IPS-20b (cell line): Measurements from ENCODE around the gene ERLEC1.

Experiments
- H3K27ac ChIP-seq: one replicate; pipeline ENCODE4 v1.5.1; 2013; ENCODE audit warnings: low read length
- H3K27me3 ChIP-seq: 2 replicates; pipeline ENCODE4 v1.6.1; 2013; ENCODE audit warnings: mild to moderate bottlenecking, low read length, inconsistent platforms; ENCODE audit not compliant: insufficient read depth
- H3K36me3 ChIP-seq: 2 replicates; pipeline ENCODE4 v1.6.1; 2013; ENCODE audit warnings: low read depth, mild to moderate bottlenecking, inconsistent platforms, low read length, moderate library complexity; ENCODE audit not compliant: insufficient read depth
- H3K4me1 ChIP-seq: 2 replicates; pipeline ENCODE4 v1.6.1; 2013; ENCODE audit warnings: mild to moderate bottlenecking, control low read depth, inconsistent platforms, low read length, moderate library complexity; ENCODE audit not compliant: insufficient read depth
- H3K4me3 ChIP-seq: 2 replicates; pipeline ENCODE4 v1.5.1; 2013; ENCODE audit warnings: mild to moderate bottlenecking, low read length, inconsistent platforms
- H3K9ac ChIP-seq: 2 replicates; pipeline ENCODE4 v1.6.1; 2013; ENCODE audit warnings: low read depth, mild to moderate bottlenecking, inconsistent platforms, low read length, moderate library complexity
- H3K9me3 ChIP-seq: 2 replicates; pipeline ENCODE4 v1.6.1; 2013; ENCODE audit warnings: mild to moderate bottlenecking, low read depth, low read length, inconsistent platforms; ENCODE audit not compliant: insufficient read depth

The ERLEC1 gene

DNA sequence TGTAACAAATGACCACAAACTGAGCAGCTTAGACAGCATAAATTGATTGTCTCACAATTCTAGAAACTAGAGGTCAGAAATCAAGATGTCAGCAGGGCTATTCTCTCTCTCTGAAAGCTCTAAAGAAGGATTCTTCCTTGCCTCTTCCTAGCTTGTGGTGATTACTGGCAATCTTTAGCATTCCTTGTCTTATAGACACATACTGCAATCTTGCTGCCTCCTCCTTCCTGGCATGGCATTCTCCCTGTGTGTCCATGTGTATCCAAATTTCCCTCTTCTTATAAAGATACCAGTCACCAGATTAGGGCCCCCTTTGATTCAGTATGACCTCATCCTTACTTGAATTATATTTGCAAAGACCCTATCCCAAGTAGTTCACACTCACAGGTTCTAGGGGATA, 2.4 kb upstream of the ERLEC1 start:
- Histone ChIP-seq H3K27ac (no peak overlapping the region), H3K4me1 (peaks cover 21% of the 10 kb centered on the region; the same call in 1 of the 2 replicates), H3K4me3 (peak overlapping the region; percentile 95; the same call in 1 of the 2 replicates), H3K27me3 (no peaks in the 10 kb centered on the region), H3K9ac (0 out of 2 replicates have a peak overlapping the region, but pooled peaks have one; percentile 96), H3K9me3 (no peaks in the 10 kb centered on the region), H3K36me3 (peaks cover 28% of the 10 kb centered on the region)

- H3K9ac ChIP-seq: peak overlapping the region; percentile 96; the same call in 1 of the 2 replicates
- H3K27me3 ChIP-seq: no peaks in the 10 kb centered on the region
- H3K9me3 ChIP-seq: no peaks in the 10 kb centered on the region
- H3K36me3 ChIP-seq: peaks cover 19% of the 10 kb centered on the region
- peak overlapping the region; percentile 95 for H3K4me3 ChIP-seq
- H3K27ac ChIP-seq: no peak overlapping the region
- peaks cover 21% of the 10 kb centered on the region; the same call in 1 of the 2 replicates for H3K4me1 ChIP-seq
Measured at GRCh38 chr2:53785366-53785765, 1.5 kb upstream of the ERLEC1 start.

DNA sequence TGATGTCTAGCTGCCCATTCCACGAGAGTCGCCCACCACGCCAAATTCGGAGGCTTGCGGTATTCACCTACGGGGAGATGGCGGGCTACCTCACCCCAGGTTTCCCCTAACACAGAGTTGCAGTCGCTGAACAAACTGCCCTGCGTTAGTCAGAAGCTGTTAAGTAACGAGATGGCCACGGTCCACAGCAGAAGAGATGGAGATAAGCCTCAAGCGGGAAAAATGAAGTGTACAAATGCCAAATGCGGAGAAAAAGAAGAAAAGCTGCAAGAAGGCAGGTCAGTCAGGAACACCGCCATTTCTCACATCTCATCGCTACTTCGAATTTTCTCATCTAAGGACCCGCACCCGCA, 516 bp upstream of the ERLEC1 start:
- H3K4me3 ChIP-seq: peak overlapping the region; percentile 95
- no peaks in the 10 kb centered on the region for H3K9me3 ChIP-seq
- no peaks in the 10 kb centered on the region for H3K27me3 ChIP-seq
- H3K4me1 ChIP-seq: peaks cover 21% of the 10 kb centered on the region; the same call in 1 of the 2 replicates
- peaks cover 10% of the 10 kb centered on the region; the same call in 1 of the 2 replicates for H3K36me3 ChIP-seq
- peak overlapping the region; percentile 96 for H3K9ac ChIP-seq
- peak overlapping the region; percentile 76 for H3K27ac ChIP-seq

- Histone ChIP-seq H3K36me3 (no peaks in the 10 kb centered on the region), H3K9ac (peak overlapping the region; percentile 84; the same call in 1 of the 2 replicates), H3K4me1 (peaks cover 14% of the 10 kb centered on the region; the same call in 1 of the 2 replicates), H3K4me3 (peak overlapping the region; percentile 95), H3K9me3 (no peaks in the 10 kb centered on the region), H3K27ac (no peak overlapping the region), H3K27me3 (no peaks in the 10 kb centered on the region)
Measured at GRCh38 chr2:53787614-53788289, 908 bp downstream of the ERLEC1 start.

DNA sequence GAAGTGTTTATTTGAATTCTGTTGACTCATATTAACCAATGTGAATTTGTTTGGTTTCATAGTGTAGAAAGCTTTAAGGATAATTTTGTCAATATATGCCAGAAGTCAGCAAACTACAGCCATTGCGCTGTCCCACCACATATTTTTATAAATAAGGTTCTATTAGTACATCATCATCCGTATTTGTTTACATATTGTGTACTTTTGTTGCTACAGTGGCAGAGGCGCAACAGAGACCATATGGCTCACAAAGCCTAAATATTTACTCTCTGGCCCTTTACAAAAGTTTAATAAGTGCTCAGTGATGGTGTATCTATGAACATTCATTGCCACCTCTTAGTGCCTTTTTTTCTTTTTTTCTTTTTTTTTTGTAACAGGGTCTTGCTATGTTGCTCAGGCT, 6.4 kb downstream of the ERLEC1 start:
- Histone ChIP-seq H3K9ac (no peak overlapping the region), H3K27me3 (no peaks in the 10 kb centered on the region), H3K36me3 (peaks cover 32% of the 10 kb centered on the region), H3K9me3 (no peaks in the 10 kb centered on the region), H3K4me3 (no peak overlapping the region), H3K27ac (no peak overlapping the region), H3K4me1 (no peaks in the 10 kb centered on the region)

DNA sequence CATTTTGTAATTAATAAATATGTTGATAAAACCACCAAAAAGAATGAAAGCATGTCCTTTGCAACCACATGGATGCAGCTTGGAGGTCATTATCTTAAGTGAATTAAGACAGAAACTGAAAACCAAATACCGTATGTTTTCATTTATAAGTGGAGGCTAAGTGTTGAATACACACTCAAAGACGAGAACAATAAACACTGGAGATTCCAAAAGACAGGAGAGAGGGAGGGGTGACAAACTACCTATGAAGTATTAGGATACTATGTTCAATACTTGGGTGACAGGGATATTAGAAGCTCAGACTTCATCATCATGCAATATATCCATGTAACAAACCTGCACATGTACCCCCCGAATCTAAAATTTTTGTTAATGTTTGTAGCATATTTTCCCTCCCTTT, 7.0 kb downstream of the ERLEC1 start:
- H3K27me3 ChIP-seq: no peaks in the 10 kb centered on the region

DNA sequence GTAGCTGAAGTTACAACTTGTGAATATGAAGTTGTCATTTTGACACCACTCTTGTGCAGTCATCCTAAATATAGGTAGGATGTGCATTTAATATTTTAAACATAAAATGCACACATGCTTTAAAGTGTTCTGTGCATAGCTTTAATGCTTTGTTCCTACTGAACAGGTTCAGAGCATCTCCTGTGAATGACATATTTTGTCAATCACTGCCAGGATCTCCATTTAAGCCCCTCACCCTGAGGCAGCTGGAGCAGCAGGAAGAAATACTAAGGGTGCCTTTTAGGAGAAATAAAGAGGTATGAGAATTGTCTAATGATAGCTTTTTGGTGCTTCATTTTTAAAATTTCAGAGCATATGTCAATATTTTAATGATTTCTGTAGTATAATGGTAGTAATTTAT, 14.7 kb downstream of the ERLEC1 start:
- no peak overlapping the region for H3K27ac ChIP-seq
- no peak overlapping the region for H3K4me3 ChIP-seq
- H3K27me3 ChIP-seq: no peaks in the 10 kb centered on the region
- peaks cover 63% of the 10 kb centered on the region for H3K36me3 ChIP-seq
- no peak overlapping the region for H3K9ac ChIP-seq
- no peaks in the 10 kb centered on the region for H3K4me1 ChIP-seq
- H3K9me3 ChIP-seq: no peaks in the 10 kb centered on the region

More for the DNA sequence above, 7.0 kb downstream of the ERLEC1 start:
- H3K9ac ChIP-seq: no peak overlapping the region
- H3K4me3 ChIP-seq: no peak overlapping the region
- H3K36me3 ChIP-seq: peaks cover 38% of the 10 kb centered on the region
- no peaks in the 10 kb centered on the region for H3K4me1 ChIP-seq
- H3K9me3 ChIP-seq: no peaks in the 10 kb centered on the region
- H3K27ac ChIP-seq: no peak overlapping the region

DNA sequence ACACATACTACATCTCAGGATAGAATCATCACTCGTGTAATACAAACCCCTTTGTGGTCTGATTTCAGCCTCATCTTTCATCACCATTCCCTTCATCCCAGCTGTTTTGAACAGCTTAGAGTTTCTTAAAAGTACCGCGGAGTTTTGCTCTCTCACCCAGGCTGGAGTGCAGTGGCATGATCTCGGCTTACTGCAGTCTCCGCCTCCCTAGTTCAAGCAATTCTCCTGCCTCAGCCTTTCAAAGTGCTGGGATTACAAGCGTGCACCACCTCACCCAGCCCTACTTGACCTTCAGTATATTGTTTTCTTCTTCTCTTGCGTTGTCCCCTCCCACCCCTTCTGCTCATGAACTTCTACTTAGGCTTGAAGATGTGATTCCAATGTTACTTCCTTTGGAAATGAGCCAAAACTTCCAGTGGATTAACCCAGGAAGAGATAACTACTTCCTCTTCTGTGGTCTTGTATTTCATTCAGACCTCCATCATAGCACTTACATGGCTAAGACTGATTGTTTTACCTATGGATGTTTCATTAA, 15.8 kb downstream of the ERLEC1 start:
- Histone ChIP-seq H3K4me3 (no peak overlapping the region), H3K27ac (no peak overlapping the region), H3K4me1 (no peaks in the 10 kb centered on the region), H3K36me3 (peaks cover 66% of the 10 kb centered on the region), H3K9me3 (no peaks in the 10 kb centered on the region), H3K27me3 (no peaks in the 10 kb centered on the region), H3K9ac (no peak overlapping the region; the same call in 1 of the 2 replicates)

GRCh38 chr2:53811601-53812000, 24.8 kb downstream of the ERLEC1 start:
- H3K4me3 ChIP-seq: no peak overlapping the region
- no peaks in the 10 kb centered on the region for H3K9me3 ChIP-seq
- no peaks in the 10 kb centered on the region for H3K27me3 ChIP-seq
- no peak overlapping the region for H3K9ac ChIP-seq
- no peak overlapping the region for H3K27ac ChIP-seq
- no peaks in the 10 kb centered on the region for H3K4me1 ChIP-seq
- peaks cover 94% of the 10 kb centered on the region for H3K36me3 ChIP-seq

DNA sequence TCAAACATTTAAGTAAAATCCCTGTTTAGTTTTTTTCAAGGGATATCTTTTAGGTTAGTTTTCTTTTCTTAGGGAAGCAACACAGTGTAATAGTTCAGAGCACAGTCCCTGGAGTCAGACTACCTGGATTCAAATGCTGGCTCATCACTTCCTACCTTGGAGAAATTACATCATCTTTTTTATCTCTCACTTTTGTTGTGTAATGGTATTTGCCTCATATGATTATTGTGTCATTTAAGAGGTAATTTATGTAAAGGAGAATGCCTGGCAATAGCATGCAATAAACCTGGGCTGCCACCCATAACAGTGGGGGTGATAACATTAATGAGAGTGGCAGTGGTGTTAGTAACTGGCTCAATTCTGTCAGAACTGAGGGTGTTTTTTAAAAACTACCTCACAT, 26.3 kb downstream of the ERLEC1 start:
- H3K9ac ChIP-seq: no peak overlapping the region
- H3K36me3 ChIP-seq: peaks cover 87% of the 10 kb centered on the region
- no peak overlapping the region for H3K27ac ChIP-seq
- H3K9me3 ChIP-seq: no peaks in the 10 kb centered on the region
- no peaks in the 10 kb centered on the region for H3K4me1 ChIP-seq
- H3K27me3 ChIP-seq: no peaks in the 10 kb centered on the region
- H3K4me3 ChIP-seq: no peak overlapping the region

DNA sequence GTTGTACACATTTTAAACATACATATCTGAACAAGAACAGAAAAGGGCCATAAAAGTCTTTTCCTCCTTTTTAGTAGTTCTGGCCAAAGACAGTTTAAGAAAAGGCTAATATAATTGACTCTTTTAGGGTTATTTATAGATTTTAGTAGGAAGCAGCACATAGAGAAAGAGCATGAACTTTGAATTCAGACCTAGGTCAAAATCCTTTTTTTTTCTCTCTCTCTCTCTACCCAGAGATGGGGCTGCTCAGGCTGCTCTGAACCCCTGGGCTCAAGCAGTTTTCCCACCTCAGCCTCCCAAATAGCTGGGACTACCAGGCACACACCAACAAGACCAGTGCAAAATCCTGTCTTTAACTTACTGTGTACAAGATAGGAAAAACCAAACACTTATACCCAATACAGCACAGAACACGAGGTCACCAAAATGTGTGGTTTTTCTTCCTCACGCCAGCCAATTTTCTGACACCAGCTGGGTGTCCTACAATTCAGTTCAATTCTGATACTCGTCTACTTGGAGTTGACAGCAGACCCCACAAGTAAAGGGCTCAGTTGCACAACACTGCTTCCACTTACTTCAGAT, 32.1 kb downstream of the ERLEC1 start:
- no peak overlapping the region for H3K27ac ChIP-seq

DNA sequence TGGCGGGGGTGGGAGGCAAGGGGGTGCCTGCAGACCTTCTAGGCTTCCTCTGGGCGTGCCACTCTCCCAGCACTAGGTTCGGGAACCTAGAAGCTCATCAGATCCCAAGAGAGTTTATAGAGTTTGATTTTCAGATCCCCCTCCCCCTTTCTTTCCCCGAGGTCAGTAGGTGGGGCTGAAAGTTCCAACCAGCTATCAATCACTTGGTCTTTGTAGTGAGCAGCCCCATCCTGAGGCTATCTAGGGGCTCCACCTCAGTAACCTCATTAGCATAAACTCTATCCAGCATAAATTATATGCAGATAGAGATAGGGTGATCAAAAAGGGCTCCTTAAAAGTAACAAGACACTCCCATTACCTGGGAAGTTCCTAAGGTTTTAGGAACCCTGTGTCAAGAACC, 32.8 kb downstream of the ERLEC1 start:
- H3K27me3 ChIP-seq: no peaks in the 10 kb centered on the region
- H3K4me1 ChIP-seq: no peaks in the 10 kb centered on the region
- no peak overlapping the region for H3K27ac ChIP-seq
- peaks cover 31% of the 10 kb centered on the region for H3K36me3 ChIP-seq
- no peak overlapping the region for H3K9ac ChIP-seq
- H3K4me3 ChIP-seq: no peak overlapping the region
- no peaks in the 10 kb centered on the region for H3K9me3 ChIP-seq

More for the DNA sequence above, 32.1 kb downstream of the ERLEC1 start:
- no peak overlapping the region for H3K4me3 ChIP-seq
- H3K27me3 ChIP-seq: no peaks in the 10 kb centered on the region
- H3K9ac ChIP-seq: no peak overlapping the region
- H3K4me1 ChIP-seq: no peaks in the 10 kb centered on the region
- H3K9me3 ChIP-seq: no peaks in the 10 kb centered on the region
- peaks cover 37% of the 10 kb centered on the region for H3K36me3 ChIP-seq
